K562 (cell line): ENCODE measurements around the gene SPOCK2. TPM values are rescaled to one million over a fixed set of nuclear protein-coding genes. Genes with fewer than 3 reads are reported as not detected.

ENCODE experiments used
- ATAC-seq: fragments of 200-7000 bp; cut with Tn5 transposase; 3 replicates; pipeline ENCODE4 v1.9.1; 2020; ENCODE audit warnings: moderate library complexity
- BruUV-seq: library from RNA; stranded (reverse); fragments of 400-500 nt; replicated peaks from 2 replicates; lab custom pipeline; 2021; lab: Mats Ljungman, UMichigan
- CTCF ChIA-PET: fragments of 300-600 bp; formaldehyde crosslinking; extraction: SDS; loops from one replicate; lab custom pipeline; 2021; ENCODE audit warnings: low intra/inter-chr PET ratio; lab: Yijun Ruan, JAX
- POLR2A ChIA-PET: fragments of 300-600, 350-650 bp; sonication (Branson Sonifier 250); formaldehyde crosslinking; extraction: SDS; loops from one replicate; lab custom pipeline; 2021; ENCODE audit warnings: antibody characterized with exemption, inconsistent platforms; lab: Yijun Ruan, JAX
- DNase-seq, 4 experiments: peaks; one replicate each; pipeline versions ENCODE4 v3.0.0 to v3.0.0-alpha.2; 2011 to 2018; ENCODE audit warnings: low spot score in 3 of 4, mixed read lengths in 3 of 4; ENCODE audit errors: extremely low read depth in 1 of 4
- FAIRE-seq: peaks from 2 replicates; lab custom pipeline; 2011; peaks lifted over from hg19 to GRCh38; lab: Jason Lieb, UNC
- H2AFZ ChIP-seq: 2 replicates; pipeline ENCODE4 v1.6.0; 2011; ENCODE audit warnings: low read depth, low read length, control low read depth, inconsistent platforms
- H3K27ac ChIP-seq: fragments of 200-600 bp; 3 replicates; pipeline ENCODE4 v1.8.0; 2011; ENCODE audit warnings: low read depth, mild to moderate bottlenecking, control low read depth, inconsistent platforms, low read length, moderate library complexity, mixed read lengths; ENCODE audit errors: extremely low read depth
- H3K27me3 ChIP-seq, 2 experiments: fragments of 300-600 bp in 1 of 2; 2 replicates in 1 of 2; 3 replicates in 1 of 2; pipeline versions ENCODE4 v1.6.0 to v1.8.0; 2011; ENCODE audit warnings: inconsistent platforms in 2 of 2, low read length in 2 of 2, mild to moderate bottlenecking in 1 of 2, mixed read lengths in 1 of 2, moderate library complexity in 1 of 2; ENCODE audit not compliant: control insufficient read depth in 2 of 2, insufficient read depth in 2 of 2
- H3K36me3 ChIP-seq: fragments of 300-600 bp; 3 replicates; pipeline ENCODE4 v1.8.0; 2011; ENCODE audit warnings: mild to moderate bottlenecking, low read length, inconsistent platforms; ENCODE audit not compliant: control insufficient read depth, insufficient read depth
- H3K4me1 ChIP-seq, 2 experiments: fragments of 200-600 bp in 1 of 2; replicated peaks in 1 of 2; 2 replicates in 1 of 2; 3 replicates in 1 of 2; pipeline versions ENCODE4 v1.5.1 to v1.8.0; 2011; ENCODE audit warnings: inconsistent platforms in 2 of 2, low read length in 2 of 2, mild to moderate bottlenecking in 1 of 2, mixed read lengths in 1 of 2, moderate library complexity in 1 of 2; ENCODE audit not compliant: control insufficient read depth in 2 of 2, insufficient read depth in 2 of 2
- H3K4me2 ChIP-seq: 2 replicates; pipeline ENCODE4 v1.6.1; 2011; ENCODE audit warnings: low read length, control low read depth, inconsistent platforms, mixed read lengths; ENCODE audit not compliant: insufficient read depth
- H3K4me3 ChIP-seq: fragments of 200-600 bp; sonication (generic), shearing (Covaris generic); 2 replicates; pipeline ENCODE4 v1.5.1; 2016; ENCODE audit warnings: control low read depth, inconsistent platforms
- H3K79me2 ChIP-seq: fragments of 200-600 bp; 3 replicates; pipeline ENCODE4 v1.8.0; 2011; ENCODE audit warnings: low read length, inconsistent platforms; ENCODE audit not compliant: control insufficient read depth, insufficient read depth
- H3K9ac ChIP-seq, 2 experiments: 2 replicates each; pipeline versions ENCODE4 v1.6.0 to v1.6.1; 2011; ENCODE audit warnings: low read depth in 2 of 2, low read length in 2 of 2, control low read depth in 1 of 2, inconsistent platforms in 1 of 2, mild to moderate bottlenecking in 1 of 2, mixed read lengths in 1 of 2; ENCODE audit not compliant: insufficient read depth in 1 of 2
- H3K9me1 ChIP-seq: one replicate; pipeline ENCODE4 v1.6.0; 2011; ENCODE audit warnings: inconsistent platforms, mild to moderate bottlenecking, low read length, moderate library complexity; ENCODE audit not compliant: control insufficient read depth, insufficient read depth
- H3K9me3 ChIP-seq: replicated peaks from 2 replicates; pipeline ENCODE4 v1.5.1; 2011; ENCODE audit warnings: low read depth, low read length, inconsistent platforms; ENCODE audit not compliant: control insufficient read depth, insufficient read depth
- H4K20me1 ChIP-seq: replicated peaks from 2 replicates; pipeline ENCODE4 v1.6.1; 2011; ENCODE audit warnings: low read length, inconsistent platforms, mixed read lengths; ENCODE audit not compliant: control insufficient read depth, insufficient read depth
- BCOR ChIP-seq: fragments of 450-650 bp; IDR thresholded peaks from 2 replicates; pipeline ENCODE4 v1.6.1; 2016
- CAMTA2 ChIP-seq: fragments of 250-450 bp; sonication (Bioruptor Pico); conservative IDR thresholded peaks from 2 replicates; pipeline ENCODE4 v1.5.1; 2022
- CCAR2 ChIP-seq: fragments of 200-400 bp; formaldehyde crosslinking; IDR thresholded peaks from 2 replicates; pipeline ENCODE4 v1.6.1; 2017; ENCODE audit warnings: mild to moderate bottlenecking, low read depth, low read length
- RBM25 ChIP-seq: fragments of 200-400 bp; formaldehyde crosslinking; IDR thresholded peaks from 2 replicates; pipeline ENCODE4 v1.6.1; 2018; ENCODE audit warnings: low read length, low read depth, moderate library complexity; ENCODE audit not compliant: severe bottlenecking
- SMAD2 ChIP-seq: fragments of 150-350 bp; IDR thresholded peaks from 2 replicates; pipeline ENCODE4 v1.6.1; 2014; ENCODE audit warnings: low read depth, mild to moderate bottlenecking, low read length
- ZFP36 ChIP-seq: fragments of 150-350 bp; IDR thresholded peaks from 2 replicates; pipeline ENCODE4 v1.6.1; 2018; ENCODE audit warnings: low read length, low read depth; ENCODE audit not compliant: partially characterized antibody
- ZNF143 ChIP-seq: sonication (generic); formaldehyde crosslinking; IDR thresholded peaks from 2 replicates; pipeline ENCODE4 v1.9.0; 2022; ENCODE audit warnings: mild to moderate bottlenecking, missing genetic modification reagents
- ZNF778 ChIP-seq: fragments of 450-650 bp; formaldehyde crosslinking; IDR thresholded peaks from 2 replicates; pipeline ENCODE4 v1.4.0; 2020; ENCODE audit warnings: mild to moderate bottlenecking, moderate library complexity
- WGBS: fragments of 100-300 bp; shearing (Covaris generic); methylation state at CpG from one replicate; pipeline ENCODE4 v1.1.6; 2016; ENCODE audit warnings: low coverage, mixed read lengths; ENCODE audit not compliant: insufficient coverage; ENCODE audit errors: missing lambda C conversion rate; 5-methylcytosine and 5-hydroxymethylcytosine counted together
- in situ Hi-C: fragments of 300-500 bp; cut with MboI; formaldehyde crosslinking; loops from 4 replicates; pipeline ENCODE4 v1.15.0; 2018; ENCODE audit warnings: inconsistent platforms, mixed read lengths
- intact Hi-C: fragments of 100-400 bp; cut with micrococcal nuclease; formaldehyde crosslinking; loops from 2 replicates; pipeline ENCODE4 v1.14.2; 2022
- polyA plus RNA-seq, 8 experiments: library from polyadenylated mRNA; depleted of rRNA in 4 of 8; stranded (reverse) in 5 of 8; unstranded in 3 of 8; fragments of >200 nt; fragmentation: Nextera tagmentation in 2 of 8; fragmentation: Illumina TruSeq in 1 of 8; extraction: Ambion mirVana in 2 of 8; extraction: Trizol in 1 of 8; gene quantifications; 2 replicates each; pipeline versions ENCODE4 v1.2.1 to v1.2.3, GENCODE V29; 2011 to 2014; ENCODE audit warnings: inconsistent platforms in 1 of 8, missing spikeins in 1 of 8
- total RNA-seq, 7 experiments: library from RNA; depleted of rRNA in 6 of 7; stranded (reverse); fragments of >200 nt in 6 of 7; fragmentation: Illumina TruSeq in 2 of 7; extraction: Trizol in 2 of 7; gene quantifications; 2 replicates each; pipeline versions ENCODE4 v1.2.1 to v1.2.3, GENCODE V29; 2011 to 2021; ENCODE audit warnings: low replicate concordance in 1 of 7
- TF ChIP-seq, protein P1 (sequence below): sonication (generic); formaldehyde crosslinking; IDR thresholded peaks from 2 replicates; pipeline ENCODE4 v1.8.0; 2023; ENCODE audit warnings: mild to moderate bottlenecking, missing genetic modification reagents

The SPOCK2 gene
- total and polyA plus RNA-seq, 9 of the 15 experiments (the other 6 are each of a cell fraction or from before 2014, with no cell fraction given) = 0.04 to 0.86 (median 0.11) TPM; not detected in 2

- TF ChIP-seq CAMTA2 (CRISPR knock-in tag) (no peak), SMAD2 (no peak), ZNF778 (CRISPR knock-in tag) (no peak)
Measured at GRCh38 chr10:72050873-72051272, 37.5 kb downstream of the SPOCK2 start (continued).

GRCh38 chr10:72049969-72050781 lies 38.2 kb downstream of the SPOCK2 start:
- H3K4me2 ChIP-seq = no peak overlapping the region
- intact Hi-C loops = loop anchor here (2.0 to 10.0 kb wide), 3 partner anchors 73 to 735 kb away; partner anchors contain the start of gene SLC29A3
- peaks cover 0 to 14% of the 10 kb centered on the region in 2 experiments; a peak in 1 of 5 replicates for H3K27me3 ChIP-seq
- TF ChIP-seq ZFP36 (peak; percentile 82), ZNF143 (CRISPR knock-in tag) (0 out of 2 replicates have a peak, but pooled peaks have one; percentile 20), BCOR (peak; percentile 63), CCAR2 (no peak), RBM25 (peak; percentile 42)
- TF ChIP-seq, protein P1, sequence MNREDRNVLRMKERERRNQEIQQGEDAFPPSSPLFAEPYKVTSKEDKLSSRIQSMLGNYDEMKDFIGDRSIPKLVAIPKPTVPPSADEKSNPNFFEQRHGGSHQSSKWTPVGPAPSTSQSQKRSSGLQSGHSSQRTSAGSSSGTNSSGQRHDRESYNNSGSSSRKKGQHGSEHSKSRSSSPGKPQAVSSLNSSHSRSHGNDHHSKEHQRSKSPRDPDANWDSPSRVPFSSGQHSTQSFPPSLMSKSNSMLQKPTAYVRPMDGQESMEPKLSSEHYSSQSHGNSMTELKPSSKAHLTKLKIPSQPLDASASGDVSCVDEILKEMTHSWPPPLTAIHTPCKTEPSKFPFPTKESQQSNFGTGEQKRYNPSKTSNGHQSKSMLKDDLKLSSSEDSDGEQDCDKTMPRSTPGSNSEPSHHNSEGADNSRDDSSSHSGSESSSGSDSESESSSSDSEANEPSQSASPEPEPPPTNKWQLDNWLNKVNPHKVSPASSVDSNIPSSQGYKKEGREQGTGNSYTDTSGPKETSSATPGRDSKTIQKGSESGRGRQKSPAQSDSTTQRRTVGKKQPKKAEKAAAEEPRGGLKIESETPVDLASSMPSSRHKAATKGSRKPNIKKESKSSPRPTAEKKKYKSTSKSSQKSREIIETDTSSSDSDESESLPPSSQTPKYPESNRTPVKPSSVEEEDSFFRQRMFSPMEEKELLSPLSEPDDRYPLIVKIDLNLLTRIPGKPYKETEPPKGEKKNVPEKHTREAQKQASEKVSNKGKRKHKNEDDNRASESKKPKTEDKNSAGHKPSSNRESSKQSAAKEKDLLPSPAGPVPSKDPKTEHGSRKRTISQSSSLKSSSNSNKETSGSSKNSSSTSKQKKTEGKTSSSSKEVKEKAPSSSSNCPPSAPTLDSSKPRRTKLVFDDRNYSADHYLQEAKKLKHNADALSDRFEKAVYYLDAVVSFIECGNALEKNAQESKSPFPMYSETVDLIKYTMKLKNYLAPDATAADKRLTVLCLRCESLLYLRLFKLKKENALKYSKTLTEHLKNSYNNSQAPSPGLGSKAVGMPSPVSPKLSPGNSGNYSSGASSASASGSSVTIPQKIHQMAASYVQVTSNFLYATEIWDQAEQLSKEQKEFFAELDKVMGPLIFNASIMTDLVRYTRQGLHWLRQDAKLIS (CRISPR knock-in tag) = no peak
- TF ChIP-seq, all 486 proteins: peak for 4
- POLR2A ChIA-PET = interaction anchor here (1.1 to 1.9 kb wide), 2 partner anchors 9 to 12 kb away, joined by 5 read pairs; no protein-coding TSS in a partner anchor
- no peak overlapping the region for H3K27ac ChIP-seq
- H3K9ac ChIP-seq = no peak overlapping the region
- no peak overlapping the region for H3K4me3 ChIP-seq
- no peak overlapping the region for H2AFZ ChIP-seq
- WGBS = 6% methylated on average over 5 of the region's 5 CpGs
- no peaks in the 10 kb centered on the region for H3K36me3 ChIP-seq
- in situ Hi-C loops = loop anchor here (5.0 to 10.0 kb wide), 2 partner anchors 153 to 735 kb away; partner anchors contain the start of gene SLC29A3
- CTCF ChIA-PET = interaction anchor here (0.5 to 6.7 kb wide), 5 partner anchors 153 to 1011 kb away, joined by 3 to 159 read pairs (median 4); no protein-coding TSS in a partner anchor
- BruUV-seq = no TSS peak
- H4K20me1 ChIP-seq = no peaks in the 10 kb centered on the region
- FAIRE-seq (no peak), DNase-seq (no peak), ATAC-seq (no peak)
- no peaks in the 10 kb centered on the region for H3K79me2 ChIP-seq
- H3K9me1 ChIP-seq = no peaks in the 10 kb centered on the region
- peaks cover 3 to 4% of the 10 kb centered on the region in 2 experiments; a peak in 2 of 5 replicates for H3K4me1 ChIP-seq
- peaks cover 9% of the 10 kb centered on the region for H3K9me3 ChIP-seq
